Measurements from ENCODE around the gene TMEM178A. TPM values are rescaled to one million over a fixed set of nuclear protein-coding genes. Genes with fewer than 3 reads are reported as not detected.
"Not testable (repeated sequence)": the region's sequence is repeated elsewhere in the genome, so short reads cannot be mapped to it uniquely, and the experiment has no call there.

TMEM178A gene
- polyA plus RNA-seq, 1 donor: 7.3 TPM

GRCh38 chr2:39723946-39724827 is 58.5 kb downstream of the TMEM178A start:
- no peaks in the 10 kb centered on the region for H3K4me1 ChIP-seq (ENCODE audit: control insufficient read depth, insufficient read depth, low read length)
- no peaks in the 10 kb centered on the region for H3K27me3 ChIP-seq (ENCODE audit: control insufficient read depth, insufficient read depth, low read length)
- H3K27ac ChIP-seq (ENCODE audit: low read length): no peak overlapping the region
- no peak for DNase-seq
- no peaks in the 10 kb centered on the region for H3K36me3 ChIP-seq (ENCODE audit: control insufficient read depth, insufficient read depth, low read length)
- H3K4me3 ChIP-seq (ENCODE audit: low read length): no peak overlapping the region
- WGBS (ENCODE audit: insufficient coverage, low lambda C conversion rate): 65% methylated on average over 2 of the region's 9 CpGs
- H3K9me3 ChIP-seq (ENCODE audit: control insufficient read depth, low read depth, low read length): no peaks in the 10 kb centered on the region

- H3K4me1 ChIP-seq (ENCODE audit: control insufficient read depth, insufficient read depth, low read length): no peaks in the 10 kb centered on the region
- no peaks in the 10 kb centered on the region for H3K27me3 ChIP-seq (ENCODE audit: control insufficient read depth, insufficient read depth, low read length)
- H3K9me3 ChIP-seq (ENCODE audit: control insufficient read depth, low read depth, low read length): no peaks in the 10 kb centered on the region
- no peak overlapping the region for H3K27ac ChIP-seq (ENCODE audit: low read length)
- DNase-seq: no peak
- 60% methylated on average over 1 of the region's 4 CpGs for WGBS (ENCODE audit: insufficient coverage, low lambda C conversion rate)
- no peak overlapping the region for H3K4me3 ChIP-seq (ENCODE audit: low read length)
- no peaks in the 10 kb centered on the region for H3K36me3 ChIP-seq (ENCODE audit: control insufficient read depth, insufficient read depth, low read length)
Observed at GRCh38 chr2:39724828-39725144, 59.1 kb downstream of the TMEM178A start.

- Histone ChIP-seq H3K36me3 (ENCODE audit: control insufficient read depth, insufficient read depth, low read length) (no peaks in the 10 kb centered on the region), H3K27ac (ENCODE audit: low read length) (no peak overlapping the region), H3K4me1 (ENCODE audit: control insufficient read depth, insufficient read depth, low read length) (no peaks in the 10 kb centered on the region), H3K4me3 (ENCODE audit: low read length) (no peak overlapping the region), H3K9me3 (ENCODE audit: control insufficient read depth, low read depth, low read length) (no peaks in the 10 kb centered on the region), H3K27me3 (ENCODE audit: control insufficient read depth, insufficient read depth, low read length) (no peaks in the 10 kb centered on the region)
- no peak for DNase-seq
- 100% methylated on average over 1 of the region's 5 CpGs for WGBS (ENCODE audit: insufficient coverage, low lambda C conversion rate)
Observed at GRCh38 chr2:39725401-39725800, 59.7 kb downstream of the TMEM178A start.

GRCh38 chr2:39728085-39728484 is 62.4 kb downstream of the TMEM178A start:
- not testable (repeated sequence) for H3K4me1 ChIP-seq (ENCODE audit: control insufficient read depth, insufficient read depth, low read length); H3K4me3 ChIP-seq (ENCODE audit: low read length); H3K27me3 ChIP-seq (ENCODE audit: control insufficient read depth, insufficient read depth, low read length); H3K27ac ChIP-seq (ENCODE audit: low read length); H3K9me3 ChIP-seq (ENCODE audit: control insufficient read depth, low read depth, low read length); DNase-seq
- WGBS (ENCODE audit: insufficient coverage, low lambda C conversion rate): 100% methylated on average over 1 of the region's 4 CpGs
- H3K36me3 ChIP-seq (ENCODE audit: control insufficient read depth, insufficient read depth, low read length): peaks cover 18% of the 10 kb centered on the region

GRCh38 chr2:39728941-39729351 is 63.2 kb downstream of the TMEM178A start:
- 20% methylated on average over 1 of the region's 5 CpGs for WGBS (ENCODE audit: insufficient coverage, low lambda C conversion rate)
- no peak for DNase-seq
- Histone ChIP-seq H3K4me1 (ENCODE audit: control insufficient read depth, insufficient read depth, low read length) (no peaks in the 10 kb centered on the region), H3K27me3 (ENCODE audit: control insufficient read depth, insufficient read depth, low read length) (no peaks in the 10 kb centered on the region), H3K27ac (ENCODE audit: low read length) (no peak overlapping the region), H3K9me3 (ENCODE audit: control insufficient read depth, low read depth, low read length) (no peaks in the 10 kb centered on the region), H3K4me3 (ENCODE audit: low read length) (no peak overlapping the region), H3K36me3 (ENCODE audit: control insufficient read depth, insufficient read depth, low read length) (peaks cover 22% of the 10 kb centered on the region)

GRCh38 chr2:39730276-39730675 is 64.6 kb downstream of the TMEM178A start:
- no peaks in the 10 kb centered on the region for H3K27me3 ChIP-seq (ENCODE audit: control insufficient read depth, insufficient read depth, low read length)
- H3K36me3 ChIP-seq (ENCODE audit: control insufficient read depth, insufficient read depth, low read length): peaks cover 33% of the 10 kb centered on the region
- H3K9me3 ChIP-seq (ENCODE audit: control insufficient read depth, low read depth, low read length): no peaks in the 10 kb centered on the region
- WGBS (ENCODE audit: insufficient coverage, low lambda C conversion rate): no CpG with 5 or more reads among the region's 5 CpGs
- no peak overlapping the region for H3K4me3 ChIP-seq (ENCODE audit: low read length)
- H3K27ac ChIP-seq (ENCODE audit: low read length): no peak overlapping the region
- H3K4me1 ChIP-seq (ENCODE audit: control insufficient read depth, insufficient read depth, low read length): no peaks in the 10 kb centered on the region
- no peak for DNase-seq

- Histone ChIP-seq H3K4me1 (ENCODE audit: control insufficient read depth, insufficient read depth, low read length) (no peaks in the 10 kb centered on the region), H3K36me3 (ENCODE audit: control insufficient read depth, insufficient read depth, low read length) (peaks cover 38% of the 10 kb centered on the region), H3K27ac (ENCODE audit: low read length) (no peak overlapping the region), H3K9me3 (ENCODE audit: control insufficient read depth, low read depth, low read length) (no peaks in the 10 kb centered on the region), H3K4me3 (ENCODE audit: low read length) (no peak overlapping the region), H3K27me3 (ENCODE audit: control insufficient read depth, insufficient read depth, low read length) (no peaks in the 10 kb centered on the region)
- WGBS (ENCODE audit: insufficient coverage, low lambda C conversion rate): no CpG with 5 or more reads among the region's 2 CpGs
- no peak for DNase-seq
Observed at GRCh38 chr2:39730685-39731302, 65.1 kb downstream of the TMEM178A start.

- DNase-seq: no peak
- H3K36me3 ChIP-seq (ENCODE audit: control insufficient read depth, insufficient read depth, low read length): peaks cover 42% of the 10 kb centered on the region
- no peak overlapping the region for H3K4me3 ChIP-seq (ENCODE audit: low read length)
- no peaks in the 10 kb centered on the region for H3K9me3 ChIP-seq (ENCODE audit: control insufficient read depth, low read depth, low read length)
- no peaks in the 10 kb centered on the region for H3K4me1 ChIP-seq (ENCODE audit: control insufficient read depth, insufficient read depth, low read length)
- H3K27me3 ChIP-seq (ENCODE audit: control insufficient read depth, insufficient read depth, low read length): no peaks in the 10 kb centered on the region
- WGBS (ENCODE audit: insufficient coverage, low lambda C conversion rate): no CpG with 5 or more reads among the region's 3 CpGs
- no peak overlapping the region for H3K27ac ChIP-seq (ENCODE audit: low read length)
Observed at GRCh38 chr2:39731546-39731945, 65.8 kb downstream of the TMEM178A start.

GRCh38 chr2:39732482-39732881 is 66.8 kb downstream of the TMEM178A start:
- no peak overlapping the region for H3K4me3 ChIP-seq (ENCODE audit: low read length)
- no peaks in the 10 kb centered on the region for H3K4me1 ChIP-seq (ENCODE audit: control insufficient read depth, insufficient read depth, low read length)
- no peak overlapping the region for H3K27ac ChIP-seq (ENCODE audit: low read length)
- peaks cover 48% of the 10 kb centered on the region for H3K36me3 ChIP-seq (ENCODE audit: control insufficient read depth, insufficient read depth, low read length)
- no CpG with 5 or more reads among the region's 1 CpG for WGBS (ENCODE audit: insufficient coverage, low lambda C conversion rate)
- no peaks in the 10 kb centered on the region for H3K9me3 ChIP-seq (ENCODE audit: control insufficient read depth, low read depth, low read length)
- no peaks in the 10 kb centered on the region for H3K27me3 ChIP-seq (ENCODE audit: control insufficient read depth, insufficient read depth, low read length)
- DNase-seq: peak in 1 of 2 donors; percentile 11

GRCh38 chr2:39733070-39733674 is 67.5 kb downstream of the TMEM178A start:
- H3K4me3 ChIP-seq (ENCODE audit: low read length): no peak overlapping the region
- peaks cover 53% of the 10 kb centered on the region for H3K36me3 ChIP-seq (ENCODE audit: control insufficient read depth, insufficient read depth, low read length)
- H3K9me3 ChIP-seq (ENCODE audit: control insufficient read depth, low read depth, low read length): no peaks in the 10 kb centered on the region
- no peaks in the 10 kb centered on the region for H3K4me1 ChIP-seq (ENCODE audit: control insufficient read depth, insufficient read depth, low read length)
- 90% methylated on average over 2 of the region's 10 CpGs for WGBS (ENCODE audit: insufficient coverage, low lambda C conversion rate)
- no peak overlapping the region for H3K27ac ChIP-seq (ENCODE audit: low read length)
- H3K27me3 ChIP-seq (ENCODE audit: control insufficient read depth, insufficient read depth, low read length): no peaks in the 10 kb centered on the region
- no peak for DNase-seq
